Measurements from ENCODE around the gene IKZF2.

The IKZF2 gene

GRCh38 chr2:212958757-212959295, 192.6 kb downstream of the IKZF2 start:
- Histone ChIP-seq H3K27ac (replicated peaks) (peak overlapping the region; percentile 72), H3K27me3 (ENCODE audit: insufficient read depth, poor library complexity, severe bottlenecking) (no peaks in the 10 kb centered on the region), H3K4me3 (replicated peaks; ENCODE audit: insufficient read depth, low read length) (no peak overlapping the region)
- peak in 1 of 2 experiments; percentile 13 for DNase-seq (ENCODE audit: low read depth in 1 of 2, low spot score in 1 of 2)
- TF ChIP-seq CTCF (IDR thresholded peaks at IDR 0.05; ENCODE audit: insufficient read depth, low read length), result no peak
- no peak for TF ChIP-seq GABPA (IDR thresholded peaks at IDR 0.05; ENCODE audit: low read depth)
- peak; percentile 58; the same call in 1 of the 2 replicates for TF ChIP-seq SPI1 (IDR thresholded peaks at IDR 0.05; ENCODE audit: borderline replicate concordance, low read depth)
- TF ChIP-seq POLR2AphosphoS5 (IDR thresholded peaks at IDR 0.05; ENCODE audit: low read depth), result no peak; the same call in 1 of the 2 replicates
- no peak for TF ChIP-seq REST (IDR thresholded peaks at IDR 0.05; ENCODE audit: insufficient replicate concordance, low read depth)

- Histone ChIP-seq H3K4me3 (replicated peaks; ENCODE audit: insufficient read depth, low read length) (no peak overlapping the region), H3K27ac (replicated peaks) (peak overlapping the region; percentile 72), H3K27me3 (ENCODE audit: insufficient read depth, poor library complexity, severe bottlenecking) (no peaks in the 10 kb centered on the region)
- DNase-seq (ENCODE audit: low read depth in 1 of 2, low spot score in 1 of 2), result no peak
- TF ChIP-seq CTCF (IDR thresholded peaks at IDR 0.05; ENCODE audit: insufficient read depth, low read length), result no peak
These were observed 193.3 kb downstream of the IKZF2 start for GRCh38 chr2:212958133-212958532.

GRCh38 chr2:212957624-212958023, 193.8 kb downstream of the IKZF2 start:
- DNase-seq (ENCODE audit: low read depth in 1 of 2, low spot score in 1 of 2), result peak in 1 of 2 experiments; percentile 89
- Histone ChIP-seq H3K4me3 (replicated peaks; ENCODE audit: insufficient read depth, low read length) (no peak overlapping the region), H3K27ac (replicated peaks) (peak overlapping the region; percentile 72), H3K27me3 (ENCODE audit: insufficient read depth, poor library complexity, severe bottlenecking) (no peaks in the 10 kb centered on the region)
- TF ChIP-seq CTCF (IDR thresholded peaks at IDR 0.05; ENCODE audit: insufficient read depth, low read length), result no peak
- peak; percentile 17; the same call in 1 of the 2 replicates for TF ChIP-seq SPI1 (IDR thresholded peaks at IDR 0.05; ENCODE audit: borderline replicate concordance, low read depth)
- no peak for TF ChIP-seq REST (IDR thresholded peaks at IDR 0.05; ENCODE audit: insufficient replicate concordance, low read depth)
- no peak for TF ChIP-seq GABPA (IDR thresholded peaks at IDR 0.05; ENCODE audit: low read depth)
- TF ChIP-seq POLR2AphosphoS5 (IDR thresholded peaks at IDR 0.05; ENCODE audit: low read depth), result peak; percentile 15; the same call in 1 of the 2 replicates

All from HL-60 (cell line).